ENCODE measurements around the gene FBXO46.

Gene FBXO46

GRCh38 chr19:45730368-45731288 is at the start of gene FBXO46:
FBXO46 (minus strand) TSS chr19:45730896; CDS start chr19:45713495, 17,401 bp downstream.
- TF ChIP-seq CTCF (IDR thresholded peaks at IDR 0.05; ENCODE audit: low read depth, low read length), result 0 out of 2 replicates have a peak, but pooled peaks have one; percentile 13
- H3K4me3 ChIP-seq (ENCODE audit: low read depth, low read length), result peak within 1 kb of the TSS; percentile 94

- H3K4me3 ChIP-seq (ENCODE audit: low read depth, low read length), result no peak overlapping the region
- TF ChIP-seq CTCF (IDR thresholded peaks at IDR 0.05; ENCODE audit: low read depth, low read length), result no peak
Observed at GRCh38 chr19:45780146-45780447, 49.4 kb upstream of the FBXO46 start.

GRCh38 chr19:45779231-45780145 is 48.8 kb upstream of the FBXO46 start:
- no peak overlapping the region for H3K4me3 ChIP-seq (ENCODE audit: low read depth, low read length)
- TF ChIP-seq CTCF (IDR thresholded peaks at IDR 0.05; ENCODE audit: low read depth, low read length), result 0 out of 2 replicates have a peak, but pooled peaks have one; percentile 10

GRCh38 chr19:45778010-45778661 is 47.4 kb upstream of the FBXO46 start:
- TF ChIP-seq CTCF (IDR thresholded peaks at IDR 0.05; ENCODE audit: low read depth, low read length), result no peak
- no peak overlapping the region for H3K4me3 ChIP-seq (ENCODE audit: low read depth, low read length)

GRCh38 chr19:45777395-45777961 is 46.8 kb upstream of the FBXO46 start:
- no peak overlapping the region for H3K4me3 ChIP-seq (ENCODE audit: low read depth, low read length)
- no peak for TF ChIP-seq CTCF (IDR thresholded peaks at IDR 0.05; ENCODE audit: low read depth, low read length)

- no peak for TF ChIP-seq CTCF (IDR thresholded peaks at IDR 0.05; ENCODE audit: low read depth, low read length)
Observed at GRCh38 chr19:45774765-45775164, 44.1 kb upstream of the FBXO46 start.

More at GRCh38 chr19:45774765-45775164, 44.1 kb upstream of the FBXO46 start:
- no peak overlapping the region for H3K4me3 ChIP-seq (ENCODE audit: low read depth, low read length)
